Panc1 (cell line): Measurements from ENCODE around the gene ELOVL4. TPM values are rescaled to one million over a fixed set of nuclear protein-coding genes. Genes with fewer than 3 reads are reported as not detected.

Experiments used
- ATAC-seq: fragments of 200-7000 bp; cut with Tn5 transposase; 2 replicates; pipeline ENCODE4 v1.9.1; 2020; ENCODE audit warnings: mild to moderate bottlenecking, moderate library complexity
- BruUV-seq: library from RNA; stranded (reverse); fragments of 400-500 nt; replicated peaks from 2 replicates; lab custom pipeline; 2021; lab: Mats Ljungman, UMichigan
- CTCF ChIA-PET: fragments of 300-600 bp; sonication (Branson Sonifier 250); formaldehyde crosslinking; loops from one replicate; lab custom pipeline; 2022; ENCODE audit warnings: antibody characterized with exemption; lab: Charles Lee
- POLR2A ChIA-PET: fragments of 300-600 bp; sonication (Branson Sonifier 250); formaldehyde crosslinking; loops from one replicate; lab custom pipeline; 2022; ENCODE audit warnings: antibody characterized with exemption; lab: Charles Lee
- DNase-seq: peaks from one replicate; pipeline ENCODE4 v3.0.0-alpha.2; 2010; ENCODE audit warnings: low read depth, low spot score
- H3K27ac ChIP-seq: 2 replicates; pipeline ENCODE4 v1.5.1; 2011; ENCODE audit warnings: mild to moderate bottlenecking, low read length, inconsistent platforms
- H3K27me3 ChIP-seq: fragments of 200-500 bp; sonication (Bioruptor generic); 2 replicates; pipeline ENCODE4 v1.6.0; 2014; ENCODE audit warnings: low read length, inconsistent platforms; ENCODE audit not compliant: control insufficient read depth, insufficient read depth
- H3K36me3 ChIP-seq: fragments of 200-500 bp; sonication (Bioruptor generic); 2 replicates; pipeline ENCODE4 v1.5.1; 2014; ENCODE audit warnings: inconsistent platforms, mild to moderate bottlenecking, low read length, moderate library complexity; ENCODE audit not compliant: control insufficient read depth, insufficient read depth
- H3K4me1 ChIP-seq: 2 replicates; pipeline ENCODE4 v1.5.1; 2011; ENCODE audit warnings: inconsistent platforms, mild to moderate bottlenecking, low read length, moderate library complexity; ENCODE audit not compliant: control insufficient read depth, insufficient read depth
- H3K4me3 ChIP-seq, 2 experiments: 2 replicates each; pipeline ENCODE4 v1.5.1; 2011 to 2012; ENCODE audit warnings: low read depth in 2 of 2, low read length in 2 of 2, mild to moderate bottlenecking in 2 of 2, inconsistent platforms in 1 of 2, moderate library complexity in 1 of 2
- H3K9me3 ChIP-seq: fragments of 200-500 bp; sonication (Bioruptor generic); 2 replicates; pipeline ENCODE4 v1.5.1; 2014; ENCODE audit warnings: low read depth, mild to moderate bottlenecking, inconsistent platforms, low read length, moderate library complexity; ENCODE audit not compliant: control insufficient read depth, insufficient read depth
- CTCF ChIP-seq: fragments of 450-650 bp; IDR thresholded peaks from 2 replicates; pipeline ENCODE4 v1.5.1; 2017; ENCODE audit warnings: mild to moderate bottlenecking
- POLR2AphosphoS5 ChIP-seq: IDR thresholded peaks from 2 replicates; pipeline ENCODE4 v1.6.1; 2012; ENCODE audit warnings: mild to moderate bottlenecking, low read depth, low read length, moderate library complexity
- REST ChIP-seq, 2 experiments: IDR thresholded peaks; 2 replicates each; pipeline ENCODE4 v1.6.1; 2011 to 2012; ENCODE audit warnings: low read depth in 2 of 2, control low read depth in 1 of 2, low read length in 1 of 2, mild to moderate bottlenecking in 1 of 2, moderate library complexity in 1 of 2; ENCODE audit not compliant: insufficient read depth in 1 of 2
- SIN3A ChIP-seq: IDR thresholded peaks from 2 replicates; pipeline ENCODE4 v1.6.1; 2012; ENCODE audit warnings: low read depth, mild to moderate bottlenecking, low read length, moderate library complexity, borderline replicate concordance; ENCODE audit not compliant: insufficient read depth
- TCF7L2 ChIP-seq: IDR thresholded peaks from 2 replicates; pipeline ENCODE4 v1.6.1; 2011; ENCODE audit warnings: mild to moderate bottlenecking, low read depth, low read length, inconsistent platforms
- in situ Hi-C: cut with HindIII; loops from 2 replicates; pipeline ENCODE4 v1.10.0; 2016; ENCODE audit warnings: low sequenced_read_pairs, low pct_unique_long_range_greater_than_20kb
- intact Hi-C: fragments of 100-400 bp; cut with micrococcal nuclease; formaldehyde crosslinking; loops from one replicate; pipeline ENCODE4 v1.10.0; 2022; ENCODE audit not compliant: unreplicated experiment
- total RNA-seq: library from RNA; stranded (reverse); gene quantifications from one replicate; pipeline ENCODE4 v1.2.1, GENCODE V29; 2021; ENCODE audit not compliant: unreplicated experiment

ELOVL4 gene
- total RNA-seq, 1 experiment from 2014 or later: 0.41 TPM

- Histone ChIP-seq H3K4me3 (no peak overlapping the region), H3K27ac (no peak overlapping the region), H3K4me1 (no peaks in the 10 kb centered on the region), H3K36me3 (no peaks in the 10 kb centered on the region), H3K9me3 (no peaks in the 10 kb centered on the region), H3K27me3 (no peaks in the 10 kb centered on the region)
- in situ Hi-C loops (no loop called here), intact Hi-C loops (no loop called here)
- TF ChIP-seq CTCF: peak; percentile 25; the same call in 1 of the 2 replicates
- TF ChIP-seq REST (IDR thresholded peaks at IDR 0.05; ENCODE audit: insufficient read depth in 1 of 2, low read depth in 2 of 2, low read length in 1 of 2): no peak
- no peak for ATAC-seq
- ChIA-PET POLR2A (no interaction called here), CTCF (no interaction called here)
- no TSS peak for BruUV-seq
- DNase-seq: no peak
These were observed 18.8 kb downstream of the ELOVL4 start for GRCh38 chr6:79928478-79928998.

- H3K4me3 ChIP-seq: no peak overlapping the region
- no peaks in the 10 kb centered on the region for H3K4me1 ChIP-seq
- intact Hi-C loops: no loop called here
- no peak overlapping the region for H3K27ac ChIP-seq
- in situ Hi-C loops: no loop called here
- H3K9me3 ChIP-seq: no peaks in the 10 kb centered on the region
- ATAC-seq: no peak
- BruUV-seq: no TSS peak
- TF ChIP-seq SIN3A: no peak
- TF ChIP-seq POLR2AphosphoS5: no peak
- TF ChIP-seq REST (IDR thresholded peaks at IDR 0.05; ENCODE audit: insufficient read depth in 1 of 2, low read depth in 2 of 2, low read length in 1 of 2): no peak
- no peak for TF ChIP-seq TCF7L2
- TF ChIP-seq CTCF: no peak
- H3K36me3 ChIP-seq: no peaks in the 10 kb centered on the region
- H3K27me3 ChIP-seq: no peaks in the 10 kb centered on the region
- POLR2A ChIA-PET: no interaction called here
- DNase-seq: no peak
- CTCF ChIA-PET: no interaction called here
These were observed 19.6 kb downstream of the ELOVL4 start for GRCh38 chr6:79927758-79928157.
